K562 (cell line): ENCODE measurements around the gene MARVELD1. TPM values are rescaled to one million over a fixed set of nuclear protein-coding genes. Genes with fewer than 3 reads are reported as not detected.

Source experiments
- CBX3 ChIP-seq, 2 experiments: IDR thresholded peaks; 1 replicate in 1 of 2; 2 replicates in 1 of 2; pipeline ENCODE4 v1.6.1; 2012; ENCODE audit warnings: inconsistent platforms in 2 of 2, low read length in 2 of 2, borderline replicate concordance in 1 of 2, control low read depth in 1 of 2
- CREB1 ChIP-seq, 2 experiments: sonication (generic) in 1 of 2; formaldehyde crosslinking in 1 of 2; IDR thresholded peaks; 2 replicates each; pipeline versions ENCODE4 v1.6.1 to v1.8.0; 2012 to 2022; ENCODE audit warnings: inconsistent platforms in 1 of 2, mild to moderate bottlenecking in 1 of 2, missing genetic modification reagents in 1 of 2, moderate library complexity in 1 of 2
- E2F3 ChIP-seq: fragments of 250-450 bp; sonication (Bioruptor Pico); IDR thresholded peaks from 2 replicates; pipeline ENCODE4 v1.4.0; 2020; ENCODE audit warnings: mild to moderate bottlenecking
- MEF2D ChIP-seq: conservative IDR thresholded peaks from 2 replicates; pipeline ENCODE4 v1.6.1; 2016; ENCODE audit warnings: low read depth, missing genetic modification characterization, missing compliant biosample characterization
- NKRF ChIP-seq: fragments of 450-650 bp; IDR thresholded peaks from 2 replicates; pipeline ENCODE4 v1.6.1; 2016; ENCODE audit warnings: borderline replicate concordance
- POLR2B ChIP-seq: fragments of 450-650 bp; IDR thresholded peaks from 2 replicates; pipeline ENCODE4 v1.6.1; 2018; ENCODE audit warnings: low read depth; ENCODE audit not compliant: partially characterized antibody
- TEAD1 ChIP-seq, 2 experiments: fragments of 450-650 bp in 1 of 2; sonication (generic) in 1 of 2; formaldehyde crosslinking; IDR thresholded peaks; 2 replicates each; pipeline versions ENCODE4 v1.4.0 to v1.8.0; 2020 to 2022; ENCODE audit warnings: mild to moderate bottlenecking in 2 of 2, missing genetic modification reagents in 1 of 2
- USF1 ChIP-seq: sonication (generic); formaldehyde crosslinking; IDR thresholded peaks from 2 replicates; pipeline ENCODE4 v1.9.0; 2022; ENCODE audit warnings: mild to moderate bottlenecking, missing genetic modification reagents
- ZNF143 ChIP-seq: sonication (generic); formaldehyde crosslinking; IDR thresholded peaks from 2 replicates; pipeline ENCODE4 v1.9.0; 2022; ENCODE audit warnings: mild to moderate bottlenecking, missing genetic modification reagents
- ZNF551 ChIP-seq: fragments of 250-450 bp; sonication (Bioruptor Pico); IDR thresholded peaks from 2 replicates; pipeline ENCODE4 v1.5.0; 2021; ENCODE audit warnings: mild to moderate bottlenecking, moderate library complexity
- ZNF76 ChIP-seq: fragments of 250-450 bp; sonication (Bioruptor Pico); IDR thresholded peaks from 2 replicates; pipeline ENCODE4 v1.4.0; 2020; ENCODE audit warnings: mild to moderate bottlenecking, moderate library complexity, borderline replicate concordance
- polyA plus RNA-seq, 8 experiments: library from polyadenylated mRNA; depleted of rRNA in 4 of 8; stranded (reverse) in 5 of 8; unstranded in 3 of 8; fragments of >200 nt; fragmentation: Nextera tagmentation in 2 of 8; fragmentation: Illumina TruSeq in 1 of 8; extraction: Ambion mirVana in 2 of 8; extraction: Trizol in 1 of 8; gene quantifications; 2 replicates each; pipeline versions ENCODE4 v1.2.1 to v1.2.3, GENCODE V29; 2011 to 2014; ENCODE audit warnings: inconsistent platforms in 1 of 8, missing spikeins in 1 of 8
- total RNA-seq, 7 experiments: library from RNA; depleted of rRNA in 6 of 7; stranded (reverse); fragments of >200 nt in 6 of 7; fragmentation: Illumina TruSeq in 2 of 7; extraction: Trizol in 2 of 7; gene quantifications; 2 replicates each; pipeline versions ENCODE4 v1.2.1 to v1.2.3, GENCODE V29; 2011 to 2021; ENCODE audit warnings: low replicate concordance in 1 of 7
- TF ChIP-seq, protein P1 (sequence below), 2 experiments: fragments of 450-650 bp; formaldehyde crosslinking in 1 of 2; IDR thresholded peaks; 2 replicates each; pipeline versions ENCODE4 v1.4.0 to v1.6.1; 2014 to 2020; ENCODE audit warnings: mild to moderate bottlenecking in 2 of 2, borderline replicate concordance in 1 of 2, low read depth in 1 of 2
- TF ChIP-seq, protein P2 (sequence below): sonication (generic); formaldehyde crosslinking; IDR thresholded peaks from 2 replicates; pipeline ENCODE4 v1.8.0; 2022; ENCODE audit warnings: missing genetic modification reagents, mild to moderate bottlenecking, borderline replicate concordance

The MARVELD1 gene
- total and polyA plus RNA-seq, 9 of the 15 experiments (the other 6 are each of a cell fraction or from before 2014, with no cell fraction given) = 2.7 to 12.5 (median 5.3) TPM

DNA sequence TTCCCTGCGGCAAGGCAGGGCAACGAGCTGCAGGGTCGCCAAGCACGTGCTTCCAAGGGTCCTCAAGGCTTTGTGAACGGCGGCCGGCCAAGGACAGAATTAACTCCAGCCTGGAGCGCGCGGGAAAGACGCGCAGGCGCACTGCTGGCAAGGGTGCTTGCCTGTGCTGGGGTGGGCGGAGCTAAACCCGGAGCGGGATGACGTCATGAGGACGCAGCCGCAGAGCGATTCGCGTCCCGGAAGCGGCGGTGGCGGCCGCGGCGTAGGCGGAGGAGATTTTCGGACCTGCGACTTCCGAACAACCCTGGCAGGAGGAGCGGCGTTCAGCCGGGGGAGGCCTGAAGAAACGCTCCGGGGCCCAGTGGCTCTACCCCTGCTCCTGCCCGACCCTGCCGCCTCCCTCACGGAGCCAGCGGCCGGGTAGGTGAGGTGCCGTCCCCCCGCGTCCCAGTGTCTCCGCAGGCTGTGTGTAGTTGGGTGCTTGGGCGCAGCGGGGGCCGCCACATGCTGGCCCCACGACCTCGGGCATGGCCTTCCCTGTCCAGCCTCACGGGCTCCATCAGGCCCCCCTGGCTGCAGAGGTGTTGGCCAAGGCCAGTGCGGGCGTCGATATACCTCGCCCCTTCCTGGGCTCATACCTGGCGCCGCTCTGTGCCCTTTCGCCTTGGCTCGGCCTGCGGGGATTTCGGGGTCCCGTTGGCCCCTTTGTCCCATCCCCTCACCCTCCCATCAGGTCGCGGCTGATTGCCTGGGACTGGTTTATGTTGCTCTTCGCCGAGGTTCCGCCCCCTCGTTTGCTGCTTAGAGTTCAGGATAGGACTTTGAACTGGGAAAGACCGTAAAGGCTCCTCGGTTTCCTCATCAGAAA, 23.6 kb downstream of the MARVELD1 start, which contains the start of gene ZFYVE27 (continued):
- TF ChIP-seq ZNF143 = no peak
- peak; percentile 56; the same call in 1 of the 2 replicates for TF ChIP-seq MEF2D (tag)
- peak in 1 of 2 experiments; percentile 85; a peak in 1 of 3 replicates for TF ChIP-seq CBX3 (IDR thresholded peaks at IDR 0.05; ENCODE audit: borderline replicate concordance in 1 of 2, low read length in 2 of 2)
- TF ChIP-seq ZNF551 = no peak
- TF ChIP-seq USF1 = no peak
- TF ChIP-seq, protein P1, sequence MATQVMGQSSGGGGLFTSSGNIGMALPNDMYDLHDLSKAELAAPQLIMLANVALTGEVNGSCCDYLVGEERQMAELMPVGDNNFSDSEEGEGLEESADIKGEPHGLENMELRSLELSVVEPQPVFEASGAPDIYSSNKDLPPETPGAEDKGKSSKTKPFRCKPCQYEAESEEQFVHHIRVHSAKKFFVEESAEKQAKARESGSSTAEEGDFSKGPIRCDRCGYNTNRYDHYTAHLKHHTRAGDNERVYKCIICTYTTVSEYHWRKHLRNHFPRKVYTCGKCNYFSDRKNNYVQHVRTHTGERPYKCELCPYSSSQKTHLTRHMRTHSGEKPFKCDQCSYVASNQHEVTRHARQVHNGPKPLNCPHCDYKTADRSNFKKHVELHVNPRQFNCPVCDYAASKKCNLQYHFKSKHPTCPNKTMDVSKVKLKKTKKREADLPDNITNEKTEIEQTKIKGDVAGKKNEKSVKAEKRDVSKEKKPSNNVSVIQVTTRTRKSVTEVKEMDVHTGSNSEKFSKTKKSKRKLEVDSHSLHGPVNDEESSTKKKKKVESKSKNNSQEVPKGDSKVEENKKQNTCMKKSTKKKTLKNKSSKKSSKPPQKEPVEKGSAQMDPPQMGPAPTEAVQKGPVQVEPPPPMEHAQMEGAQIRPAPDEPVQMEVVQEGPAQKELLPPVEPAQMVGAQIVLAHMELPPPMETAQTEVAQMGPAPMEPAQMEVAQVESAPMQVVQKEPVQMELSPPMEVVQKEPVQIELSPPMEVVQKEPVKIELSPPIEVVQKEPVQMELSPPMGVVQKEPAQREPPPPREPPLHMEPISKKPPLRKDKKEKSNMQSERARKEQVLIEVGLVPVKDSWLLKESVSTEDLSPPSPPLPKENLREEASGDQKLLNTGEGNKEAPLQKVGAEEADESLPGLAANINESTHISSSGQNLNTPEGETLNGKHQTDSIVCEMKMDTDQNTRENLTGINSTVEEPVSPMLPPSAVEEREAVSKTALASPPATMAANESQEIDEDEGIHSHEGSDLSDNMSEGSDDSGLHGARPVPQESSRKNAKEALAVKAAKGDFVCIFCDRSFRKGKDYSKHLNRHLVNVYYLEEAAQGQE (IDR thresholded peaks at IDR 0.05; ENCODE audit: borderline replicate concordance) = no peak
- TF ChIP-seq, protein P1 (CRISPR knock-in tag; IDR thresholded peaks at IDR 0.05; ENCODE audit: low read depth) = no peak
- peak; percentile 69 for TF ChIP-seq NKRF
- TF ChIP-seq POLR2B = peak; percentile 77
- TF ChIP-seq E2F3 (CRISPR knock-in tag) = peak; percentile 31; the same call in 1 of the 2 replicates
- TF ChIP-seq, protein P2, sequence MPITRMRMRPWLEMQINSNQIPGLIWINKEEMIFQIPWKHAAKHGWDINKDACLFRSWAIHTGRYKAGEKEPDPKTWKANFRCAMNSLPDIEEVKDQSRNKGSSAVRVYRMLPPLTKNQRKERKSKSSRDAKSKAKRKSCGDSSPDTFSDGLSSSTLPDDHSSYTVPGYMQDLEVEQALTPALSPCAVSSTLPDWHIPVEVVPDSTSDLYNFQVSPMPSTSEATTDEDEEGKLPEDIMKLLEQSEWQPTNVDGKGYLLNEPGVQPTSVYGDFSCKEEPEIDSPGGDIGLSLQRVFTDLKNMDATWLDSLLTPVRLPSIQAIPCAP = no peak; the same call in 1 of the 2 replicates
- peak in 1 of 2 experiments; percentile 57; a peak in 1 of 4 replicates for TF ChIP-seq TEAD1 (CRISPR knock-in tag; IDR thresholded peaks at IDR 0.05)
- TF ChIP-seq ZNF76 (CRISPR knock-in tag) = no peak
- peak; percentile 79 for TF ChIP-seq CREB1 (IDR thresholded peaks at IDR 0.05)
- TF ChIP-seq CREB1 (CRISPR knock-in tag; IDR thresholded peaks at IDR 0.05) = peak; percentile 93
